HCT116 (cell line): Measurements from ENCODE around the gene NDUFA9. TPM values are rescaled to one million over a fixed set of nuclear protein-coding genes. Genes with fewer than 3 reads are reported as not detected.

Experiments used
- ATAC-seq: fragments of 200-7000 bp; cut with Tn5 transposase; 2 replicates; pipeline ENCODE4 v1.9.1; 2020; ENCODE audit warnings: mild to moderate bottlenecking, moderate library complexity
- BruUV-seq: library from RNA; stranded (reverse); fragments of 400-500 nt; replicated peaks from 2 replicates; lab custom pipeline; 2021; lab: Mats Ljungman, UMichigan
- CTCF ChIA-PET: fragments of 300-600 bp; sonication (Branson Sonifier 250); formaldehyde crosslinking; loops from one replicate; lab custom pipeline; 2021; ENCODE audit warnings: antibody characterized with exemption; lab: Charles Lee
- POLR2A ChIA-PET: fragments of 300-600, 350-600 bp; sonication (Branson Sonifier 250); formaldehyde crosslinking; loops from one replicate; lab custom pipeline; 2021; ENCODE audit warnings: antibody characterized with exemption; lab: Charles Lee
- RAD21 ChIA-PET, 2 experiments: fragments of 300-600 bp; sonication (Branson Sonifier 250); formaldehyde crosslinking; loops; one replicate each; lab custom pipeline; 2023; ENCODE audit warnings: low total read pairs in 2 of 2; ENCODE audit not compliant: uncharacterized antibody in 2 of 2, unreplicated experiment in 2 of 2, low non-redundant PET in 1 of 2; lab: Charles Lee
- DNase-seq: peaks from one replicate; pipeline ENCODE4 v3.0.0-alpha.2; 2010; ENCODE audit warnings: low read depth, low spot score
- H2AFZ ChIP-seq: fragments of 200-600 bp; shearing (Covaris generic), sonication (generic); 2 replicates; pipeline ENCODE4 v1.6.1; 2017; ENCODE audit warnings: low read depth, mixed run types, mixed read lengths, antibody characterized with exemption, low read length; ENCODE audit not compliant: poor library complexity, severe bottlenecking
- H3K27ac ChIP-seq: 2 replicates; pipeline ENCODE4 v1.5.1; 2012; ENCODE audit warnings: low read depth, low read length
- H3K27me3 ChIP-seq: fragments of 200-600 bp; sonication (generic); 2 replicates; pipeline ENCODE4 v1.6.1; 2016; ENCODE audit warnings: mixed run types, low read length, mixed read lengths; ENCODE audit not compliant: insufficient read depth
- H3K36me3 ChIP-seq, 2 experiments: fragments of 200-500 bp in 1 of 2; fragments of 200-600 bp in 1 of 2; sonication (Bioruptor generic) in 1 of 2; sonication (generic) in 1 of 2; 2 replicates each; pipeline versions ENCODE4 v1.5.1 to v1.6.1; 2014 to 2016; ENCODE audit warnings: low read length in 2 of 2, inconsistent platforms in 1 of 2, mixed read lengths in 1 of 2, mixed run types in 1 of 2; ENCODE audit not compliant: insufficient read depth in 2 of 2, control insufficient read depth in 1 of 2
- H3K4me1 ChIP-seq, 2 experiments: fragments of 200-600 bp in 1 of 2; sonication (generic) in 1 of 2; 2 replicates each; pipeline versions ENCODE4 v1.5.1 to v1.6.1; 2012 to 2017; ENCODE audit warnings: low read length in 2 of 2, inconsistent platforms in 1 of 2, mild to moderate bottlenecking in 1 of 2, mixed read lengths in 1 of 2, mixed run types in 1 of 2, moderate library complexity in 1 of 2; ENCODE audit not compliant: insufficient read depth in 2 of 2, control insufficient read depth in 1 of 2
- H3K4me2 ChIP-seq: fragments of 200-600 bp; sonication (generic); 2 replicates; pipeline ENCODE4 v1.6.1; 2017; ENCODE audit warnings: mixed run types, low read length, mixed read lengths
- H3K4me3 ChIP-seq, 2 experiments: fragments of 200-600 bp in 1 of 2; sonication (generic) in 1 of 2; replicated peaks in 1 of 2; 2 replicates each; pipeline ENCODE4 v1.5.1; 2011 to 2016; ENCODE audit warnings: low read length in 2 of 2, control low read depth in 1 of 2, low read depth in 1 of 2, mild to moderate bottlenecking in 1 of 2, mixed read lengths in 1 of 2, mixed run types in 1 of 2
- H3K79me2 ChIP-seq: fragments of 200-600 bp; sonication (generic); 2 replicates; pipeline ENCODE4 v1.6.1; 2017; ENCODE audit warnings: mild to moderate bottlenecking, mixed run types, low read length, moderate library complexity, mixed read lengths; ENCODE audit not compliant: insufficient read depth
- H3K9ac ChIP-seq: fragments of 200-600 bp; sonication (generic); 2 replicates; pipeline ENCODE4 v1.6.1; 2016; ENCODE audit warnings: low read length, mixed read lengths
- H3K9me2 ChIP-seq: fragments of 200-600 bp; sonication (generic), shearing (Covaris generic); 2 replicates; pipeline ENCODE4 v1.6.1; 2017; ENCODE audit warnings: mixed run types, mild to moderate bottlenecking, moderate library complexity; ENCODE audit not compliant: insufficient read depth
- H3K9me3 ChIP-seq, 2 experiments: fragments of 200-500 bp in 1 of 2; fragments of 200-600 bp in 1 of 2; sonication (Bioruptor generic) in 1 of 2; sonication (generic) in 1 of 2; 2 replicates each; pipeline ENCODE4 v1.6.1; 2014 to 2017; ENCODE audit warnings: low read length in 2 of 2, mixed read lengths in 2 of 2, inconsistent platforms in 1 of 2, low read depth in 1 of 2, mild to moderate bottlenecking in 1 of 2, mixed run types in 1 of 2, moderate library complexity in 1 of 2; ENCODE audit not compliant: control insufficient read depth in 1 of 2, insufficient read depth in 1 of 2
- H4K20me1 ChIP-seq: fragments of 200-600 bp; sonication (generic), shearing (Covaris generic); 2 replicates; pipeline ENCODE4 v1.6.1; 2017; ENCODE audit warnings: mixed run types, mild to moderate bottlenecking, moderate library complexity; ENCODE audit not compliant: insufficient read depth
- CBX3 ChIP-seq: IDR thresholded peaks from 2 replicates; pipeline ENCODE4 v1.6.1; 2012; ENCODE audit warnings: low read depth
- CTCF ChIP-seq, 3 experiments: fragments of 200-600 bp in 1 of 3; sonication (generic) in 1 of 3; IDR thresholded peaks in 2 of 3; conservative IDR thresholded peaks in 1 of 3; 2 replicates each; pipeline ENCODE4 v1.5.1; 2012 to 2017; ENCODE audit warnings: low read depth in 2 of 3, low read length in 2 of 3, antibody characterized with exemption in 1 of 3, borderline replicate concordance in 1 of 3, control low read depth in 1 of 3, mild to moderate bottlenecking in 1 of 3, mixed read lengths in 1 of 3, mixed run types in 1 of 3, moderate library complexity in 1 of 3; ENCODE audit not compliant: insufficient read depth in 1 of 3
- EGR1 ChIP-seq: IDR thresholded peaks from 2 replicates; pipeline ENCODE4 v1.6.1; 2012; ENCODE audit warnings: low read depth
- EZH2phosphoT487 ChIP-seq: fragments of 200-600 bp; IDR thresholded peaks from 2 replicates; pipeline ENCODE4 v1.6.1; 2018; ENCODE audit warnings: antibody characterized with exemption, borderline replicate concordance
- FOSL1 ChIP-seq: IDR thresholded peaks from 2 replicates; pipeline ENCODE4 v1.6.1; 2012; ENCODE audit warnings: low read depth
- JUND ChIP-seq: IDR thresholded peaks from 2 replicates; pipeline ENCODE4 v1.6.1; 2012
- POLR2A ChIP-seq: IDR thresholded peaks from 2 replicates; pipeline ENCODE4 v1.7.0; 2011; ENCODE audit warnings: borderline replicate concordance; ENCODE audit not compliant: insufficient read depth, insufficient read length; ENCODE audit errors: extremely low read depth
- POLR2AphosphoS5 ChIP-seq: IDR thresholded peaks from 2 replicates; pipeline ENCODE4 v1.6.1; 2011; ENCODE audit warnings: mild to moderate bottlenecking, low read depth, low read length, moderate library complexity
- RAD21 ChIP-seq: IDR thresholded peaks from 2 replicates; pipeline ENCODE4 v1.6.1; 2012; ENCODE audit warnings: low read depth, mild to moderate bottlenecking
- SRF ChIP-seq: IDR thresholded peaks from 2 replicates; pipeline ENCODE4 v1.6.1; 2012; ENCODE audit warnings: low read depth
- ZBTB33 ChIP-seq: IDR thresholded peaks from 2 replicates; pipeline ENCODE4 v1.6.1; 2011; ENCODE audit warnings: mild to moderate bottlenecking, low read length, moderate library complexity; ENCODE audit not compliant: insufficient replicate concordance; ENCODE audit errors: extremely low read depth
- intact Hi-C: fragments of 100-400 bp; cut with micrococcal nuclease; formaldehyde crosslinking; loops from 2 replicates; pipeline ENCODE4 v1.10.0; 2022
- total RNA-seq: library from RNA; stranded (reverse); gene quantifications from one replicate; pipeline ENCODE4 v1.2.1, GENCODE V29; 2021; ENCODE audit not compliant: unreplicated experiment

The NDUFA9 gene
- total RNA-seq, 1 experiment from 2014 or later = 95.4 TPM

- DNase-seq (no peak), ATAC-seq (no peak)
- RAD21 ChIA-PET = no interaction called here
- TF ChIP-seq POLR2AphosphoS5 (no peak), EGR1 (no peak), FOSL1 (no peak), SRF (no peak), JUND (no peak), CTCF (IDR thresholded peaks at IDR 0.05 in 2 of 3, conservative IDR thresholded peaks at IDR 0.05 in 1 of 3; ENCODE audit: borderline replicate concordance in 1 of 3, insufficient read depth in 1 of 3, low read depth in 2 of 3, low read length in 2 of 3) (no peak), RAD21 (no peak), CBX3 (no peak), POLR2A (no peak), EZH2phosphoT487 (no peak), ZBTB33 (no peak)
- Histone ChIP-seq H3K9me3 (no peaks in the 10 kb centered on the region), H3K4me1 (no peaks in the 10 kb centered on the region), H3K27ac (no peak overlapping the region), H3K4me3 (no peak overlapping the region), H2AFZ (no peak overlapping the region), H3K4me2 (no peak overlapping the region), H3K27me3 (no peaks in the 10 kb centered on the region), H3K79me2 (no peaks in the 10 kb centered on the region), H3K36me3 (peaks cover 3 to 9% of the 10 kb centered on the region in 2 experiments; a peak in 2 of 4 replicates), H3K9ac (no peak overlapping the region), H3K9me2 (no peaks in the 10 kb centered on the region), H4K20me1 (no peaks in the 10 kb centered on the region)
- intact Hi-C loops = no loop called here
- POLR2A ChIA-PET = no interaction called here
- no TSS peak for BruUV-seq
- CTCF ChIA-PET = no interaction called here
Measured at GRCh38 chr12:4679711-4680110, 30.8 kb downstream of the NDUFA9 start.
